ENCODE measurements around the gene MAP3K8. TPM values are rescaled to one million over a fixed set of nuclear protein-coding genes. Genes with fewer than 3 reads are reported as not detected.

Gene MAP3K8
- total and polyA plus RNA-seq, 9 of the 15 experiments (the other 6 are each of a cell fraction or from before 2014, with no cell fraction given) = 6.9 to 23.6 (median 13.6) TPM

DNA sequence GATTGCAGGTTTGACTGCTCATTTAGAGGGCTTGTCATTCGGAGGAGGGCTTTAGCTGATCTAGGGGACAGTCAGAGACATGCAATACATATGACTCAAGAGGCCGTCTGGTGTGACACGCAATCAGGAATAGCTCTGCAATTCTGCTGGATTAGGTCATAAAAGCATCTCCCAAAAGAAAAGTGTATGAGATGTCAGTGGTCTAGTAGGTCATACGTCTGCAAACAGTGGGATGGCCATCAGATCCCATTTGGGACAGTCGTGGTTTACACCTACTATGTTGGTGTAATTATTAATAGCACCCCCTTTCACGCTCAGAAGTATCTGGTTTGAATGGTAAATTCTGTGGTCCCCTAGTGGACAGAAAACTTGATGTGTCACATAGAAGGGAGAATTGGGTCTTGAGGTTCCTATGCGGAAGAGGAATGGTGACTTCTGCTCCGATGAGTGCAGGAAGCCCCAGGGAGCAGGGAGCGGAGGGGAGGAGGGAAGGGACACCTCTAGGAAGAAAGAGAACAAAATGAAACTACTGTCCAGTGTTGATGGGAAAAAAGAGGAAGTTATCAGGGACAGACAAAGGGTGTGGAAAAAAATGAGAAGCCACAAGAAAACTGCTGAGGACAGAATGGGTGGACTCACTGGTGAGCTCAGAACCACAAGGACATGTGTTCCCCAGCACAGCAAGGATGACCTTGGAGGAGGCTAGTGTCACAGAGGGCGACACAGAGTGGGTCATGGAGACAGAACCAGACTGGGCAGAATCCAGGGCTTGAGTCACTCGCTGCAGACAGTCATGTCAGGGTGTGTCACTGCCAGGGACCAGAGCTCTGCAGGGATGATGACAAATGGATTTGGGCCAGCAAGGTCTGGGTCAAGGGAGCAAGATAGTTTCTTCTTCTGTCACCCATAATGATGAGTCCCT is 59.9 kb downstream of the MAP3K8 start (continued):
- TF ChIP-seq TAF1 (IDR thresholded peaks at IDR 0.05; ENCODE audit: control insufficient read depth, extremely low read depth, insufficient read depth, low read length, severe bottlenecking) = no peak
- TF ChIP-seq CEBPG (CRISPR knock-in tag; IDR thresholded peaks at IDR 0.05) = peak; percentile 81; the same call in 1 of the 2 replicates
- peak in 1 of 2 experiments; percentile 76; a peak in 2 of 4 replicates for TF ChIP-seq CEBPG (tag; conservative IDR thresholded peaks at IDR 0.05 in 1 of 2, IDR thresholded peaks at IDR 0.05 in 1 of 2)
- no peak for TF ChIP-seq PREB (CRISPR knock-in tag; IDR thresholded peaks at IDR 0.05)
- peak; percentile 84 for TF ChIP-seq SMARCE1 (IDR thresholded peaks at IDR 0.05)
- TF ChIP-seq, protein P1, sequence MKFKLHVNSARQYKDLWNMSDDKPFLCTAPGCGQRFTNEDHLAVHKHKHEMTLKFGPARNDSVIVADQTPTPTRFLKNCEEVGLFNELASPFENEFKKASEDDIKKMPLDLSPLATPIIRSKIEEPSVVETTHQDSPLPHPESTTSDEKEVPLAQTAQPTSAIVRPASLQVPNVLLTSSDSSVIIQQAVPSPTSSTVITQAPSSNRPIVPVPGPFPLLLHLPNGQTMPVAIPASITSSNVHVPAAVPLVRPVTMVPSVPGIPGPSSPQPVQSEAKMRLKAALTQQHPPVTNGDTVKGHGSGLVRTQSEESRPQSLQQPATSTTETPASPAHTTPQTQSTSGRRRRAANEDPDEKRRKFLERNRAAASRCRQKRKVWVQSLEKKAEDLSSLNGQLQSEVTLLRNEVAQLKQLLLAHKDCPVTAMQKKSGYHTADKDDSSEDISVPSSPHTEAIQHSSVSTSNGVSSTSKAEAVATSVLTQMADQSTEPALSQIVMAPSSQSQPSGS (CRISPR knock-in tag; IDR thresholded peaks at IDR 0.05) = no peak
- TF ChIP-seq NR2C1 (IDR thresholded peaks at IDR 0.05) = no peak; the same call in 1 of the 2 replicates
- TF ChIP-seq NR2C1 (tag; IDR thresholded peaks at IDR 0.05) = peak; percentile 61
- TF ChIP-seq ETS1 (conservative IDR thresholded peaks at IDR 0.05; ENCODE audit: control insufficient read depth, low read depth, low read length) = no peak
- TF ChIP-seq ZNF77 (CRISPR knock-in tag; IDR thresholded peaks at IDR 0.05) = no peak
- no peak for TF ChIP-seq HDAC1 (IDR thresholded peaks at IDR 0.05)
- no peak for TF ChIP-seq HLTF (IDR thresholded peaks at IDR 0.05)
- TF ChIP-seq TFAP4 (CRISPR knock-in tag; IDR thresholded peaks at IDR 0.05; ENCODE audit: borderline replicate concordance) = peak; percentile 50
- TF ChIP-seq ZNF511 (CRISPR knock-in tag; IDR thresholded peaks at IDR 0.05) = no peak
- TF ChIP-seq SNIP1 (IDR thresholded peaks at IDR 0.05; ENCODE audit: low read depth) = no peak
- no peak for TF ChIP-seq TBL1XR1 (IDR thresholded peaks at IDR 0.05; ENCODE audit: low read length in 2 of 2)
- no peak for TF ChIP-seq ZNF24 (IDR thresholded peaks at IDR 0.05)
- no peak for TF ChIP-seq CREBBP (IDR thresholded peaks at IDR 0.05; ENCODE audit: low read depth, low read length)
- TF ChIP-seq MECOM (CRISPR knock-in tag; IDR thresholded peaks at IDR 0.05) = no peak
- TF ChIP-seq ZSCAN29 (IDR thresholded peaks at IDR 0.05) = no peak
- no peak for TF ChIP-seq ZNF561 (CRISPR knock-in tag; conservative IDR thresholded peaks at IDR 0.05)
- no peak for TF ChIP-seq SRF (CRISPR knock-in tag; IDR thresholded peaks at IDR 0.05)
- no peak for TF ChIP-seq ZZZ3 (IDR thresholded peaks at IDR 0.05)
- TF ChIP-seq NONO (IDR thresholded peaks at IDR 0.05; ENCODE audit: low read depth in 2 of 2, low read length in 1 of 2) = no peak
